AG04450 (cell line): ENCODE data around the gene SDK1. TPM values are rescaled to one million over a fixed set of nuclear protein-coding genes. Genes with fewer than 3 reads are reported as not detected.

ENCODE experiments used
- CTCF ChIA-PET: fragments of 300-600, 350-600 bp; formaldehyde crosslinking; extraction: SDS; loops from one replicate; lab custom pipeline; 2022; ENCODE audit warnings: antibody characterized with exemption, inconsistent platforms; lab: Charles Lee
- POLR2A ChIA-PET: fragments of 350-600 bp; formaldehyde crosslinking; extraction: SDS; loops from one replicate; lab custom pipeline; 2021; ENCODE audit warnings: antibody characterized with exemption, inconsistent platforms; lab: Yijun Ruan, JAX
- DNase-seq: peaks from one replicate; pipeline ENCODE4 v3.0.0-alpha.2; 2011; ENCODE audit warnings: low read depth, low spot score
- H3K27ac ChIP-seq: one replicate; pipeline ENCODE4 v1.5.1; 2012; ENCODE audit warnings: low read depth, low read length, control low read depth
- H3K27me3 ChIP-seq: one replicate; pipeline ENCODE4 v1.6.0; 2012; ENCODE audit warnings: low read length; ENCODE audit not compliant: control insufficient read depth, insufficient read depth
- H3K4me3 ChIP-seq: 2 replicates; pipeline ENCODE4 v1.5.1; 2011; ENCODE audit warnings: mild to moderate bottlenecking, low read depth, low read length, control low read depth
- H3K9me3 ChIP-seq: 2 replicates; pipeline ENCODE4 v1.5.1; 2012; ENCODE audit warnings: low read length; ENCODE audit not compliant: control insufficient read depth, insufficient read depth
- polyA plus RNA-seq: library from polyadenylated mRNA; depleted of rRNA; stranded (reverse); fragments of >200 nt; gene quantifications from 2 replicates; pipeline ENCODE4 v1.2.3, GENCODE V29; 2011
- TF ChIP-seq, protein P1 (sequence below): IDR thresholded peaks from 2 replicates; pipeline ENCODE4 v1.5.1; 2011; ENCODE audit warnings: low read depth, low read length, control low read depth, inconsistent platforms

SDK1 gene
- polyA plus RNA-seq, 1 experiment = 2.2 TPM

DNA sequence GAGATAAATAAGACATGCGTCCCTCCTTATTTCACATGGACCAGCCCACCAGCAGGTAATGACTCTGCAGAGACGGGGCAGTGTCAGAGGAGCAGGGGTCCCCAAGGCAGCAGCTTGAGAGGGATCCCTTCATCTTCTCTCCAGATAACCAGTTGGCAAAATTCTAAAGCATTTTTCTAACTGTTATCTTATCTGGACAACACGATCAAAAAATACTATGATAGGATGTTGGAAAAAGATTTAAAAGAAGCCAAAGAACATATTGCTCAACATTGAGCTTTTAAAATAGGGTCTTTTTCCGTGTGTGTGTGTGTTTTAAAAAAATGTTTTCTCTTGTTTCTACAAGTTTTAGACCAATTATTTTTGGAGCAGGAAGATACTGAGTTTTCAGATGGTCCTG is 641.2 kb downstream of the SDK1 start:
- TF ChIP-seq, protein P1, sequence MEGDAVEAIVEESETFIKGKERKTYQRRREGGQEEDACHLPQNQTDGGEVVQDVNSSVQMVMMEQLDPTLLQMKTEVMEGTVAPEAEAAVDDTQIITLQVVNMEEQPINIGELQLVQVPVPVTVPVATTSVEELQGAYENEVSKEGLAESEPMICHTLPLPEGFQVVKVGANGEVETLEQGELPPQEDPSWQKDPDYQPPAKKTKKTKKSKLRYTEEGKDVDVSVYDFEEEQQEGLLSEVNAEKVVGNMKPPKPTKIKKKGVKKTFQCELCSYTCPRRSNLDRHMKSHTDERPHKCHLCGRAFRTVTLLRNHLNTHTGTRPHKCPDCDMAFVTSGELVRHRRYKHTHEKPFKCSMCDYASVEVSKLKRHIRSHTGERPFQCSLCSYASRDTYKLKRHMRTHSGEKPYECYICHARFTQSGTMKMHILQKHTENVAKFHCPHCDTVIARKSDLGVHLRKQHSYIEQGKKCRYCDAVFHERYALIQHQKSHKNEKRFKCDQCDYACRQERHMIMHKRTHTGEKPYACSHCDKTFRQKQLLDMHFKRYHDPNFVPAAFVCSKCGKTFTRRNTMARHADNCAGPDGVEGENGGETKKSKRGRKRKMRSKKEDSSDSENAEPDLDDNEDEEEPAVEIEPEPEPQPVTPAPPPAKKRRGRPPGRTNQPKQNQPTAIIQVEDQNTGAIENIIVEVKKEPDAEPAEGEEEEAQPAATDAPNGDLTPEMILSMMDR = no peak
- Histone ChIP-seq H3K27ac (no peak overlapping the region), H3K4me3 (no peak overlapping the region), H3K9me3 (peaks cover 60% of the 10 kb centered on the region), H3K27me3 (no peaks in the 10 kb centered on the region)
- no peak for DNase-seq
- ChIA-PET POLR2A (no interaction called here), CTCF (no interaction called here)

DNA sequence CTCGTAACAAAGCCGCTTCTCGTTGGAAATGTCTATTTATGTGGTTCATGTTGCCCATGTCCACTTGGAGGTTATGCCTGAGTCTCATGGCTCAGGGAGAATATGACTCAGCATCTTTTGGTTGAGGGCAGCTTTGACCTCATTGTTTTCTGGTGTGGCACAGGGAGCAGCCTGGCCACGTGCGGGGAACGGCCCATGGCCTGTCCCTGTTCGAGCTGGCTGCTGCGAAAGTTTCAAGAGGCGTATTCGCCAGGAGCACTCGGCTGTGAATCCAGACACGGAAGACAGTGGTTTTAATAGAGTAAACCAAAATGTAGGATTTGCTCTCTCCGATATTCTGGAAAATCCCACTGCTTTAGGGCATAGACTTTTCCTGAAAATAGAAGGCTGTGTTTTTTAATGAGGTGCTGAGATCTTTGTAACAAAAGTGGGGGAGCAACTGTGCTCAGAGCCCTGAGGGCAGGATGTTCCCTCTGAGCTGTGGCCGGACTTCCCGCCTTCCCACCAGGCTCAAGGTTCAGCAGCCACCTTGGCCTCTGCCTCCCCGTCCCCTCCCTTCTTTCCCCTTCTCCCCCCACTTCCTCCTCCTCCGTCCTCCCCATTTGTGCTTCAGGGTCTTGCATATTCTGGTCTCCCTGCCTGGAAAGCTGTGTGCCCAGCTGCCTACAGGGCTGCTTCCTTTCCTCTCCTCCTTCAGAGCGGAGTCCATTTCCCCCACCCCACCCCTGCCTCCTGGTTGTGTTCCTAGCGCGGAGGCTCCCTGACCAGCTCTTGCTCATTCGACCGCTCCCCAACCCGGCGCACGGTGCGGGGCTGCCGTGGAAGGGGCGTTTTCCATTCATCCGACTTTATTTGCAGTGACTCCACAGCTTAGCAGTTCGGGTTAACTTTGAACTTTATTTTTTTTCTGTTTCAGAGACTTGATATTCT is 642.0 kb downstream of the SDK1 start:
- TF ChIP-seq, protein P1 = no peak
- DNase-seq = no peak
- Histone ChIP-seq H3K27ac (no peak overlapping the region), H3K27me3 (no peaks in the 10 kb centered on the region), H3K4me3 (no peak overlapping the region), H3K9me3 (peaks cover 53% of the 10 kb centered on the region)
- ChIA-PET POLR2A (no interaction called here), CTCF (no interaction called here)

- ChIA-PET CTCF (no interaction called here), POLR2A (no interaction called here)
- TF ChIP-seq, protein P1 = no peak
- H3K4me3 ChIP-seq = no peak overlapping the region
- DNase-seq = no peak
- H3K9me3 ChIP-seq = peaks cover 58% of the 10 kb centered on the region
- no peak overlapping the region for H3K27ac ChIP-seq
- H3K27me3 ChIP-seq = no peaks in the 10 kb centered on the region
Observed at GRCh38 chr7:3943779-3944520, 642.9 kb downstream of the SDK1 start.

- peaks cover 48% of the 10 kb centered on the region for H3K9me3 ChIP-seq
- H3K27me3 ChIP-seq = no peaks in the 10 kb centered on the region
- ChIA-PET POLR2A (no interaction called here), CTCF (no interaction called here)
- H3K27ac ChIP-seq = peak overlapping the region; percentile 21
- TF ChIP-seq, protein P1 = no peak
- no peak for DNase-seq
- no peak overlapping the region for H3K4me3 ChIP-seq
Observed at GRCh38 chr7:3949242-3949640, 648.2 kb downstream of the SDK1 start.

DNA sequence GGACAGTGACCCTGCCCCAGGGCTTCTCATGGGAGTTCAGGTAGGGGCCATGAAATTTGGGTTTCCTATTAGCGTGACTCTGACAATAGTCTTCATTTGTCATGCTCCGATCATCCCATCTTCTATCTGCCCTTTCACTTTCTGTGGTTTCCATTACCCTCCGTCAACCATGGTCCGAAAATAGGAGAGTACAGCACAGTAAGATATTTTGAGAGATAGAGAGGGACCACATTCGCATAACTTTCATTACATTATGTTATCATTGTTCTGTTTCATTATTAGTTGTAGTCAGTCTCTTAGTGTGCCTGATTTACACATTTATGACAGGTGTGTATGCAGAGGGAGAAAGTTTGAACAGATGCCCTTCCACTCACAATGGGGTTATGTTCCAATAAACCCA is 649.2 kb downstream of the SDK1 start:
- TF ChIP-seq, protein P1 = no peak
- Histone ChIP-seq H3K9me3 (peaks cover 53% of the 10 kb centered on the region), H3K27me3 (no peaks in the 10 kb centered on the region), H3K4me3 (no peak overlapping the region), H3K27ac (no peak overlapping the region)
- ChIA-PET CTCF (no interaction called here), POLR2A (no interaction called here)
- DNase-seq = no peak
